Dermis blood vessel endothelial cell (primary cell): ENCODE measurements around the gene PLXNA1. TPM values are rescaled to one million over a fixed set of nuclear protein-coding genes. Genes with fewer than 3 reads are reported as not detected.

ENCODE experiments used
- DNase-seq: peaks from one replicate; pipeline ENCODE4 v3.0.0; 2010
- total RNA-seq: library from RNA; depleted of rRNA; stranded (reverse); fragments of >200 nt; gene quantifications from 2 replicates; pipeline ENCODE4 v1.2.3, GENCODE V29; 2014

The PLXNA1 gene
- total RNA-seq, 1 donor from 2014 or later = 21.4 TPM

DNA sequence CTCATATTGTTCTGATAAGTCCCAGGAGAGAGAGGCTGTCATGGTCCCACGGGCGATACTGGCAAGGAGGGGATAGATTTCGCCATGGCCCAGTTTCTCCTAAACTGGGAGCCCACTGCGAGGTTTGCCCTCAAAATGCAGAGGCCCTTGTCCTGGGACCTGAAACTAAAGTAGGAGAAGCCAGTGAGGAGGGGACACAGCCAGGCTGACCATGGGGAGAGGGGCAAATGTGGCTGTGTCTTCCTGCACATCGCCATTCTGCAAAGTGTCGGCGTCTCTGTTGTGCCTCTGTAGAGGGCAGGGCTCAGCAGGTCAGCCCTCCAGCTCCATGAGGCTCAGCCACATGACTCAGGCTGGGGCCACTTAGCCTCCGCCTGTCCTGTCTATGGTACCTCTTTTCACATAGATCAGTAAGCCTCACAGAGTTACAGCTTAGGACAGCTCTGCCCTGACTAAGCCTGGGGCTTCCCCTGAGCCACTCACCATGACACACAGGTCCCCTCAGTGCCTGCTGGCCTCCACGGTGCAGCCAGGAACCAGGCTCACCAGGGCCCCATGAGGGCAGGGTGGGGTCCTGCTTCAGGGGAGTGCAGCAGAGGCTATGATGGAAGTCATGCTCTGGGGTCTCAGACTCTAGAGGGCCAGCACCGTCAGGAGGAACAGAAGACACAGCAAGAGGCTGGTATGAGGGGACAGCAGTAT, 28.6 kb upstream of the PLXNA1 start:
- DNase-seq = no peak

- DNase-seq = no peak
Measured at GRCh38 chr3:126955004-126955790, 27.7 kb upstream of the PLXNA1 start.

GRCh38 chr3:126956361-126956760, 26.6 kb upstream of the PLXNA1 start:
- DNase-seq = no peak

- DNase-seq = no peak
Measured at GRCh38 chr3:126956866-126957650, 25.9 kb upstream of the PLXNA1 start.

DNA sequence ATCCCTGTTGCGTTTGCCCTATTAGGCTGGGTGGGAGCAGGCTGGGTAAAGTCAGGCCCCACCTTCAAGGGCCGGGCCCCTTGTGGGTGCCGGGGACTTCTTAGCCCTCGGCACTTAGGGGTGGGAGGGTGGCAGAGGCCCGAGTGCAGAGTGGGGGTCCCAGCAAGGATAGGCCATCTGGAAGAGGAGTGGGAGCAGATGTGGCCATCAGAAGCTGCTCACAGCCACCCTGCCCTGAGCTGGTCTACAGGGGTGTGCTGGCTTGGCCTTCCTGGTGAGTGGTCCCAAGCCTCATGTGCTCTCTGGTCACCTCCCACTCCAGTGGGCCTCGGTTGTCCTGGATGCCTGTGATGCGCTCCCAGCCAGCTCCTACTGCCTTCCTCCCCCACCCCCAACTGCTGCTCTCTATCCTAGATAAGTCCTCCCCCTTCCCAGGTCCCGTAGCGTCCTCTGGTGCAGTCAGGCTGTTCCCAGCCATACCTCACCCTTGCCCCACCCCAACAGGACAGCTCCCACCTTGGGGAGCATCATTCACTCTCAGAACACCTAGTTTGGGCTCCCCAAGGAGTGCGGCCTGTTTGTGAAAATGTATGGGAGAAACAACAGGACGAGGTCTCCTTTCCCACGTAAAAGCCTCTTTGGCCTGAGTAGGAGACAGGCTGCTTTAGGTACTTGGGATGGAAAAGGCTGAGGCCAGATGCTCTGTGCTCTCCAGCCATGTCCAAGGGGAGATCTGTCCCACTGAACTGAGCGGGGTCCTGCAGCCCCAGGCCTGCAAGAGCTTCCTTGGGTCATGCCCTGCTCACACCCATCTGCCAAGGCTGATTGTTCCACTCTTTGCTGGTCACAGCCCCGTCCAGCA, 24.9 kb upstream of the PLXNA1 start:
- no peak for DNase-seq

GRCh38 chr3:126958638-126959085, 24.3 kb upstream of the PLXNA1 start:
- no peak for DNase-seq

DNA sequence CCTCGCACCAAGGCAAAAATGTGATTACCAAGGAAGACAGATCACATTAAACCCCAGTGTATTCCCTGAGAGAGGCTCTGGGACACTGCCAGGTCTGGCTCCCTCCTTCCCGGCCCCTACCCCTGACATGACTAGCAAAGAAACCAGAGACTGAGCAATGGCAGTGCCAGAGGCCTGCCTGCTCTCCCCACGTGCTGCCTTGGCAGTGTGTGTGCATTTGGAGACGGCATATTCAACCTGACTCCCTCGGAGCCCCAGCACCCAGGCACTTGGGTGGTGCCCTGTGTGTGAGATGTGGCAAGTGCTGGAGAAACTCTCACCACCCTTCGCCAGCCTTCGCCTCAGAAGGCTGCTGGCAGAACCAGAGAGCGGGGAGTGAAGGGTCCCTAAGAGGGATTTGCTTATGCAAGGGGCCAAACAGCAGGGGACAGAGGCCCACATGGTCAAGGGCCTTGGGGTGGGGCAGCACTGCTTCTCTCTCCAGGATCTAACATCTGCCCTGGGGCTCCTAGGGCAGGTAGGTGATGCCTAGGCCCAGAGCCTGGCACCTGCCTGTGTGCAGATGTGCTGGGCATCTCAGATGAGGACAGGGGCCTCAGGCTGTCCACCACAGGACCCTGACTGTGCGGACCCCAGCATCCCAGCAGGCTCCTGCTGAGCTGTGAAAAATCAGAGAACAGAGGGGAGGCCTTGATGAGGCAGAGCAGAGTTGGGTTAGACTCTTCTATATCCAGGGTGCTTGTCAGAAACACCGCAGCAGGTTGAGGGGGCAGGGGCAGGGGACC, 23.6 kb upstream of the PLXNA1 start:
- no peak for DNase-seq

GRCh38 chr3:126959921-126960603, 22.9 kb upstream of the PLXNA1 start:
- peak; percentile 84 for DNase-seq

DNA sequence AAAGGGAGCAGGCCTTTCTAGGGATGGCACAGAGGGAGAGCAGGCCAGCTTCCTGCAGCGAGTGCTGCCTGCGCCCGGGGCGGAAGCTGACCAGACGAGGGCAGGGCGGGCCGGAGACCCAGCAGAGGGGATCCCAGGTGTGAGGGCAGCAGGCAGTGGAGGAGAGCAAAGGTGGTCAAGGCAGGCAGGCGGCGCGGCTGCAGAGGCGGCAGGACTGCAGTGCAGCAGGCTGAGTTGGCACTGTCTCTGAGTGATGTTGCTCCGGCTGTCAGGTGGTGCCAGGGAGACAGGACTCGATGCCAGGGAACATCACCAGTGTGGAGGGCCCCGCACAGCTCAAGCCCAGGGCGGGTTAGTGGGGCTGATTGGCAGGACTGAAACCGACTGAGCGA, 22.3 kb upstream of the PLXNA1 start:
- DNase-seq = no peak

GRCh38 chr3:126961191-126961790, 21.6 kb upstream of the PLXNA1 start:
- DNase-seq = no peak

DNA sequence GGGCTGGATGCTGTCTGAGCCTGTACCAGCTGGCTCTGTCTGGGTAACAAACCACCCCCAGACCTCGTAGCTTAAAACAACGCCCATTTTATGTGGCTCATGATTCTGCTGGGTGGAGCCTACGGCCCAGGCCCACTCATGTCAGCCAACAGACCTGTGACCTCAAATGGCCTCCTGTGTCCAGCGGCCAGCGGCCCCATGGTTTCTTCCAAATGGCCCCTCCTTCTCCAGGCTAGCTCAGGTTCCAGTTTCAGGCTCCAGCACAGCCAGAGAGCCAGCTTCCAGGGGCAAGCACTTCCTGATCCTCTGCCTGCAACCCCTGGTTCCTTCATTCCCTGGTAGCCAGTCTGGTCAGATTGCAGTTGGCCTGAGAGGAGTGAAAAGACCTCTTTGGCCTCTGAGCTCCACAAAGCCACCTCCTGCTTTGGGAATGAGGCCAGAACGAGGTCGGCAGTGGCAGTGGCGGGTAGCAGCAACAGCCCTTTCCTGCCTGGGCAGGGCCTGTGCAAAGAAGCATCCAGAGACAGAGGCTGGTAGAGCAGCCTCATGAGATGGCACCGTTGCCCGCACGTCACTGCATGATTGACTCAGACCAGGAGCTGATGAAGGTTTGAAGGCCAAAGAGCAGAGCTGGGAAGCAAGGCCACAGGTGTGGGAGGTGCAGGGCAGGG, 21.0 kb upstream of the PLXNA1 start:
- no peak for DNase-seq

DNA sequence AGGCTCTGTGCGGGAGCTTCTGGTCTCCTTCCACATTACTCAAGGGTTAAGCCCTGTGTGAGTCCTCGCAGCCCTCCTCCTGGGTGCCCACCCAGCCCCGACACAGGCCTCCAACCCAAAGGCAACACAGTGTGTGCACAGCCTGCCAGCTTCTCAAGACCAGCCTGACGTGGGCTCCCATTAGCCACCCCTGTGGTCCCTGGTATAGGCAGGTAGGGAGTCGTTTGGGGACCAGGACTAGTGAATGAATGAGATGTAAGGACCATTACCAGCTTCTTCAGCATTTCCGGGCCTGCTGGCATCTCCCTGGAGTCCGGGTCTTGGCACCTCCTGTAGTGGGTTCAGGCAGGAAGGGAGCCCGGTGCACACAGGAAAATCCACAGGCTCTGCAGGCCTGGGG, 20.2 kb upstream of the PLXNA1 start:
- no peak for DNase-seq

DNA sequence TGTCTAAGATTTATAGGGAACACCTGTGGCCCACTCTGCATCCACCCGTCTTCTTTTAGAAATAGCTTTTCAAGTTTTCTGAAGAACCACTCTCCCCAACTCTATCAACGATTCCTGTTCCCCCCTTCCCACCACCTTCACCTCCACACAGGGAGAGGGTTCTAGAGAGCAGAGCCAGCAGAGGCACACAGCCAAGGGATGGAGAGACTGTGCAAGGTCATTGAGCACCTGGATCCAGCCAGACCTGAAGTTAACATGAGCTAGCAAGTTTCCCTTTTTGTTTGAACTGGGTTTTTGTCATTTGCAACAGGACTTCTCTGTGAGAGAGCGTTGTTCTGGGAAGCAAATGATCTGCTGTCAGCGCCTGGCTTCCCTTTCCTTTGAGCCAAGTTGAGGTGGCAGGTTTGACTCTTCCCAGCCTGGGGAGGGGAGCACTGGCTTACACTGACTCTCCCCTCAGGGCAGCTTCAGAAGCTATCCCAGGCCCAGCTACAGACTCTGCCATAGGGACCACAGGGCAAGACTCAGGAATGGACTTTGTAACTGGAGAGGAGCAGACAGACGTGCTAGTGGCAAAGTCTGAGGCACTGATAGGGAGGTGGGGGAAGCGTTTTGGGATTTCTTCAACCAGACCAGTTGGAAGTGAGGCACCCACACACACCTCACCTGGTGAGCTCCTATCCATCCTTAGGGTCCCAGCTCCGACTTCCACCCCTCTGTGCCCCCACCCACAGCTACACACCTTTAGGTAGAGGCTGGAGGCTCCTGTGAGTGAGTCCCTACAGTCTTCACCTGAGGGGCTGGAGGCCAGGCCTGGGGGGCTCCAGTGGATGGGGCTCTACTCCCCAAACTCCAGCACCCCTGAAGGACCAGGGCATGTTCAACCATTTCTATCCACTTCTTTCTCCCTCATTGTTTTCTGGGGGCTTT, 19.4 kb upstream of the PLXNA1 start:
- DNase-seq = no peak

- no peak for DNase-seq
Measured at GRCh38 chr3:126964261-126964660, 18.7 kb upstream of the PLXNA1 start.

- DNase-seq = no peak
Measured at GRCh38 chr3:126964950-126965349, 18.0 kb upstream of the PLXNA1 start.

DNA sequence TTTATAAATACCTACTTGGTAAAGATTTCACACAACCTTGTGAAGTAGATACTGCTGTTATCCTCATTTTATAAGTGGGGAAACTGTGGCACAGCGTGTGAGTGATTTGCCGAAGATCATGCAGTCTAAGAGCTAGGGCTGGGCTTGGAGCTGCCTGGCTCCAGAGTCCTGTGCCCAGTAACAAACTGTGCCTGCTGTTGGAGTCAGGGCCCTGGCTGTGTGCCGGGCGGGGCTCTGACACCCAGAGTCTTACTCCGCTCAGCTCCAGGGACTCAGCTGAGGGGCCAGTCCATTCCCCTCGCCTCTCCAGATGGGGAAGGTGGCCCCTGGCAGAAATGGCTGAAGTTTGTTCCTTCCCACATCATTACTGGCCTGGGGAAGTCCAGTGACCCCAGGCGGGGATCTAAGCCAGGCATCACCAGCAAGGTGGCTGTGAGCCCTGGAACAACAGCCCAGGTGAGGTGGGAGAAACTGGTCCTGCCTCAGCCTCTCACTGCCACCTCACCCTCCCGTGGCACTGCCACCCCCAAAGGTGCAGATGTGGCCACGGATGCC, 17.3 kb upstream of the PLXNA1 start:
- DNase-seq = no peak

GRCh38 chr3:126967386-126967785, 15.5 kb upstream of the PLXNA1 start:
- DNase-seq = no peak
